Ovary (tissue), 3 donors: ENCODE measurements around the gene DMGDH.

Experiments
- CTCF ChIP-seq, 3 donors: fragments of 450-650 bp in 2 of 3; fragments of 200-600 bp in 1 of 3; IDR thresholded peaks; one replicate each; pipeline versions ENCODE4 v1.5.1 to v1.8.0; 2016 to 2022; ENCODE audit warnings: antibody characterized with exemption in 3 of 3, mild to moderate bottlenecking in 1 of 3
- EP300 ChIP-seq: sonication (generic); formaldehyde crosslinking; IDR thresholded peaks from one replicate; pipeline ENCODE4 v1.6.1; 2017; ENCODE audit warnings: antibody characterized with exemption
- POLR2A ChIP-seq: fragments of 450-650 bp; IDR thresholded peaks from one replicate; pipeline ENCODE4 v1.6.1; 2017; ENCODE audit warnings: antibody characterized with exemption, mild to moderate bottlenecking, moderate library complexity
- donor health status: DM: no; HTN: no; CAD: no.

GRCh38 chr5:78974601-78975000 is 94.9 kb downstream of the DMGDH start:
- TF ChIP-seq POLR2A (no peak), CTCF (IDR thresholded peaks at IDR 0.05) (no peak), EP300 (no peak)
